ENCODE data around the gene CUZD1.

CUZD1 gene

GRCh38 chr10:122802282-122802681, 43.4 kb downstream of the CUZD1 start:
- TF ChIP-seq ZNF8 (CRISPR knock-in tag; IDR thresholded peaks at IDR 0.05) (no peak), ZFP3 (CRISPR knock-in tag; IDR thresholded peaks at IDR 0.05) (no peak), BACH2 (CRISPR knock-in tag; IDR thresholded peaks at IDR 0.05; ENCODE audit: borderline replicate concordance) (no peak), OSR1 (CRISPR knock-in tag; IDR thresholded peaks at IDR 0.05) (no peak), SNAI2 (CRISPR knock-in tag; IDR thresholded peaks at IDR 0.05) (no peak), CSDC2 (CRISPR knock-in tag; IDR thresholded peaks at IDR 0.05) (no peak), GLIS3 (CRISPR knock-in tag; IDR thresholded peaks at IDR 0.05) (no peak), TSHZ2 (CRISPR knock-in tag; IDR thresholded peaks at IDR 0.05) (no peak)
- ATAC-seq: no peak

GRCh38 chr10:122798704-122799231, 46.9 kb downstream of the CUZD1 start:
- TF ChIP-seq CREB5 (CRISPR knock-in tag; IDR thresholded peaks at IDR 0.05; ENCODE audit: low read depth) (no peak), ISL1 (CRISPR knock-in tag; IDR thresholded peaks at IDR 0.05) (no peak), ZNF565 (CRISPR knock-in tag; conservative IDR thresholded peaks at IDR 0.05; ENCODE audit: low read depth) (no peak), TSHZ2 (CRISPR knock-in tag; IDR thresholded peaks at IDR 0.05) (no peak), SNAI2 (CRISPR knock-in tag; IDR thresholded peaks at IDR 0.05) (no peak), POU6F1 (CRISPR knock-in tag; IDR thresholded peaks at IDR 0.05; ENCODE audit: borderline replicate concordance, low read depth) (no peak), ARNTL (CRISPR knock-in tag; IDR thresholded peaks at IDR 0.05; ENCODE audit: borderline replicate concordance, low read depth) (no peak), PPARA (CRISPR knock-in tag; IDR thresholded peaks at IDR 0.05; ENCODE audit: borderline replicate concordance) (no peak), PATZ1 (CRISPR knock-in tag; IDR thresholded peaks at IDR 0.05; ENCODE audit: borderline replicate concordance) (no peak), TCF4 (CRISPR knock-in tag; IDR thresholded peaks at IDR 0.05; ENCODE audit: borderline replicate concordance) (no peak), OSR1 (CRISPR knock-in tag; IDR thresholded peaks at IDR 0.05) (no peak), ESRRG (CRISPR knock-in tag; IDR thresholded peaks at IDR 0.05) (no peak), GLIS3 (CRISPR knock-in tag; IDR thresholded peaks at IDR 0.05) (no peak), ZFP30 (CRISPR knock-in tag; IDR thresholded peaks at IDR 0.05) (no peak), RARB (CRISPR knock-in tag; IDR thresholded peaks at IDR 0.05) (no peak), BACH2 (CRISPR knock-in tag; IDR thresholded peaks at IDR 0.05; ENCODE audit: borderline replicate concordance) (no peak), ZFP3 (CRISPR knock-in tag; IDR thresholded peaks at IDR 0.05) (no peak), CSRNP3 (CRISPR knock-in tag; IDR thresholded peaks at IDR 0.05) (no peak), ZC3H10 (CRISPR knock-in tag; IDR thresholded peaks at IDR 0.05) (no peak), CSDC2 (CRISPR knock-in tag; IDR thresholded peaks at IDR 0.05) (no peak)
- ATAC-seq: no peak
